Lung (tissue), 12 donors: ENCODE measurements around the gene TRIM54. TPM values are rescaled to one million over a fixed set of nuclear protein-coding genes. Genes with fewer than 3 reads are reported as not detected.

Experiments used
- ATAC-seq: fragments of 200-7000 bp; cut with Tn5 transposase; one replicate; pipeline ENCODE4 v1.9.1; 2020; ENCODE audit warnings: moderate number of reproducible peaks; ENCODE audit not compliant: insufficient read depth, low FRiP score
- DNase-seq, 3 donors: peaks; one replicate each; pipeline ENCODE4 v3.0.0-alpha.2; 2013 to 2017
- H3K27ac ChIP-seq, 2 donors: one replicate each; pipeline ENCODE4 v1.5.1; 2013; ENCODE audit warnings: mild to moderate bottlenecking in 2 of 2, moderate library complexity in 2 of 2, control low read depth in 1 of 2, inconsistent platforms in 1 of 2, low read depth in 1 of 2, low read length in 1 of 2
- H3K27me3 ChIP-seq, 3 donors: one replicate each; pipeline ENCODE4 v1.5.1; 2013; ENCODE audit warnings: low read length in 2 of 3; ENCODE audit not compliant: control insufficient read depth in 3 of 3, insufficient read depth in 3 of 3
- H3K36me3 ChIP-seq, 4 donors: one replicate each; pipeline ENCODE4 v1.5.1; 2013; ENCODE audit warnings: low read length in 4 of 4, mild to moderate bottlenecking in 1 of 4, moderate library complexity in 1 of 4; ENCODE audit not compliant: control insufficient read depth in 4 of 4, insufficient read depth in 4 of 4
- H3K4me1 ChIP-seq, 5 donors: one replicate each; pipeline ENCODE4 v1.5.1; 2013; ENCODE audit warnings: low read length in 5 of 5, mild to moderate bottlenecking in 2 of 5, moderate library complexity in 1 of 5; ENCODE audit not compliant: control insufficient read depth in 5 of 5, insufficient read depth in 5 of 5
- H3K4me3 ChIP-seq: one replicate; pipeline ENCODE4 v1.5.1; 2013; ENCODE audit warnings: mild to moderate bottlenecking, control low read depth, moderate library complexity
- H3K9ac ChIP-seq, 2 donors: one replicate each; pipeline ENCODE4 v1.5.1; 2013; ENCODE audit warnings: low read length in 2 of 2, control low read depth in 1 of 2; ENCODE audit not compliant: insufficient read depth in 1 of 2
- H3K9me3 ChIP-seq, 4 donors: one replicate each; pipeline ENCODE4 v1.5.1; 2013; ENCODE audit warnings: low read length in 3 of 4, mild to moderate bottlenecking in 1 of 4, moderate library complexity in 1 of 4; ENCODE audit not compliant: control insufficient read depth in 4 of 4, insufficient read depth in 3 of 4
- CTCF ChIP-seq: IDR thresholded peaks from 2 replicates; pipeline ENCODE4 v1.5.1; 2012; ENCODE audit warnings: mild to moderate bottlenecking; ENCODE audit errors: control extremely low read depth, extremely low read depth
- WGBS, 2 donors: extraction: QIAGEN DNeasy Blood & Tissue Kit; methylation state at CpG; one replicate each; pipeline ENCODE4 v1.1.7; 2013; 5-methylcytosine and 5-hydroxymethylcytosine counted together
- polyA plus RNA-seq, 2 donors: library from polyadenylated mRNA; stranded (reverse); fragments of 200-250 nt; gene quantifications; one replicate each; pipeline ENCODE4 v1.2.1, GENCODE V29; 2013
- total RNA-seq, 2 donors: library from RNA; depleted of rRNA in 1 of 2; stranded (reverse); fragments of >200 nt in 1 of 2; gene quantifications; one replicate each; pipeline ENCODE4 v1.2.1, GENCODE V29; 2014 to 2021
- donor health status: control.
- donor health status: control.
- donor health status: Bipolar disorder and iron deficiency.
- donor health status: healthy.
- donor health status: DM: yes; HTN: yes; CAD: no.

Gene TRIM54
- total and polyA plus RNA-seq, 4 donors = 0.09 to 0.48 (median 0.13) TPM

- Histone ChIP-seq H3K4me3 (no peak overlapping the region), H3K9ac (no peak overlapping the region), H3K27me3 (no peaks in the 10 kb centered on the region), H3K27ac (no peak overlapping the region), H3K9me3 (no peaks in the 10 kb centered on the region), H3K36me3 (peaks cover 41 to 89% (median 51%) of the 10 kb centered on the region in 4 donors), H3K4me1 (no peaks in the 10 kb centered on the region)
- WGBS, 2 donors = 92 to 93% methylated on average over 3 of the region's 3 CpGs
- DNase-seq (no peak), ATAC-seq (no peak)
- no peak for TF ChIP-seq CTCF
Measured at GRCh38 chr2:27236626-27237025, 45.6 kb upstream of the TRIM54 start.

GRCh38 chr2:27237341-27237945, 44.8 kb upstream of the TRIM54 start:
- Histone ChIP-seq H3K4me1 (no peaks in the 10 kb centered on the region), H3K27me3 (no peaks in the 10 kb centered on the region), H3K9me3 (no peaks in the 10 kb centered on the region), H3K36me3 (peaks cover 35 to 89% (median 46%) of the 10 kb centered on the region in 4 donors), H3K9ac (no peak overlapping the region), H3K27ac (no peak overlapping the region), H3K4me3 (no peak overlapping the region)
- no peak for DNase-seq
- no peak for TF ChIP-seq CTCF
- 97 to 98% methylated on average over 15 of the region's 15 CpGs for WGBS, 2 donors
- no peak for ATAC-seq

GRCh38 chr2:27238976-27239375, 43.3 kb upstream of the TRIM54 start:
- 95% methylated on average over 8 of the region's 8 CpGs for WGBS, 2 donors
- no peak for ATAC-seq
- no peak overlapping the region for H3K4me3 ChIP-seq

More at GRCh38 chr2:27238976-27239375, 43.3 kb upstream of the TRIM54 start:
- DNase-seq = no peak
- Histone ChIP-seq H3K4me1 (no peaks in the 10 kb centered on the region), H3K36me3 (peaks cover 22 to 88% (median 40%) of the 10 kb centered on the region in 4 donors), H3K27ac (no peak overlapping the region), H3K9me3 (no peaks in the 10 kb centered on the region), H3K9ac (no peak overlapping the region), H3K27me3 (no peaks in the 10 kb centered on the region)
- TF ChIP-seq CTCF = no peak
